ENCODE results near the gene TRHDE.
"Not testable (repeated sequence)": the region's sequence is repeated elsewhere in the genome, so short reads cannot be mapped to it uniquely, and the experiment has no call there.

TRHDE gene

DNA sequence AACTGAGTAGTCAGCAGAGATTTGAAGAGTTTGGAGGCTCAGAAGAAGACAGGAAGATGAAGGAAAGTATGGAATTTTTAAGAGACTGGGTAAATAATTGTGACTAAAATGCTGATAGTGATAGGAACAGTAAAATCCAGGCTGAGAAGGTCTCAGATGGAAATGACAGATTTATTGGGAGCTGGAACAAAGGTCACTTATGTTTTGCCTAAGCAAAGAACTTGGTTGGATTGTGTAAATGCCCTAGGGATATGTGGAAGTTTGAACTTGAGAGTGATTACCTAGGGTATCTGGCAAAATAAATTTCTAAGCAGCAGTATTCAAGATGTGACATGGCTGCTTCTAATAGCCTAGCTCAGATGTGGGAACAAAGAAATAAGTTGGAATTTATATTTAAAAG, 180.9 kb downstream of the TRHDE start:
- DNase-seq, result no peak

- no peak for DNase-seq
These were observed 181.4 kb downstream of the TRHDE start for GRCh38 chr12:72453550-72453949.

GRCh38 chr12:72464471-72464870, 192.3 kb downstream of the TRHDE start:
- DNase-seq, result no peak

- DNase-seq, result no peak
These were observed 193.0 kb downstream of the TRHDE start for GRCh38 chr12:72465155-72465554.

- DNase-seq, result no peak
These were observed 193.9 kb downstream of the TRHDE start for GRCh38 chr12:72465940-72466630.

DNA sequence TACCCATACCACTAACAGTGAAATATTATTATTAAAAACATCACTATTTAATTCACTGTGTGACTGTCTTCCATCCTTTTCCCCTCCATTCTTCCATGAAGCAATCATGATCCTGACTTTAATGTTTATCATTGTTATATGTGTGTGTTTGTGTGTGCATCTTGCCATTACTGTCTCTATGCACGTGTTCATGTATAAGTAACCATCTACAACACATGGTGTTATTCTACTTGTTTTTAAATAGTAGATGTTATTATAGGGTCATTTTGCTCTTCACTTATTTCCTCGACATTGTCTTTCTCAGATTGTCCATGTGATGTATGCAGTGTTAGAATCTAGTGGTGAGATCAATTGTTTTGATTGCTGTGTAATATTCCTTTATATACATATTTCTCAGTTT, 195.8 kb downstream of the TRHDE start:
- DNase-seq, result no peak

DNA sequence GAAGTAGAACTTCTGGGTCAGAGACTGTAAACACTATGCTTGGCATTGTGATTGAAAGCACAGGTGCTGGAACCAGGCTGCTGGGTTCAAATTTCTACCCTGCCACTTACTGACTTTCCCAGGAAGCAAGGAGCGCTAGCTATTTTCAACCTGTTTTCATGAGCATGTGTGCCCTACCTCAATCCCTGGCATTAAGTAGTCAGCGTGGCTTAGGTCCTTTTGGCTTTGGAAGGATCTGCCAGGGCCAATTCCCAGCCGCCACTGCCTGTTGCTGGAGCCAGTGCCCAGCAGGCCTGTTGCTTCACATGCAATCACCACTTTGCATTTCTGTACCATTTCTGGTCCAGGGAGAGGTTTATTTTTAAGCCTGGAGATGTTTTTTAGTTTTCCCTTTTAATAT, 196.3 kb downstream of the TRHDE start:
- DNase-seq, result no peak

GRCh38 chr12:72471806-72472205, 199.6 kb downstream of the TRHDE start:
- DNase-seq, result no peak

DNA sequence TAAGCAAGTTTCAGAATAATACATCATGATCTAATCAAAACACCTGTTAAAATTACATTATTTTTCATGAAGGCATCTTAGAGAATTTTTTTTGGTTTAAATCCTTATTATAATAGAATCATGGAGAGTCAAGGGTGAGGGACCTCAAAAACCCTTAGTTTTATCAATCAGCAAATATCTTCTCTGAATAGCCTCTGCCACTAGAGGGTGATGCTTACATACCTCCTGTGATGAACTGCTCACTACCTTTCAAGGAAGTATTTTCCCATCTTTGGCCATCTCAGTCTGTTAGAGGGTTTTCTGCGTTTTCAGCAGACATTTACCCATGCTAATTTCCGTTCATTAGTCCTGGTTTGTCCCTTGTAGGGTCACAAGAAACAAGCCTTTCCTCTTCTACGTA, 200.2 kb downstream of the TRHDE start:
- no peak for DNase-seq

GRCh38 chr12:72476301-72476700, 204.1 kb downstream of the TRHDE start:
- DNase-seq, result no peak

DNA sequence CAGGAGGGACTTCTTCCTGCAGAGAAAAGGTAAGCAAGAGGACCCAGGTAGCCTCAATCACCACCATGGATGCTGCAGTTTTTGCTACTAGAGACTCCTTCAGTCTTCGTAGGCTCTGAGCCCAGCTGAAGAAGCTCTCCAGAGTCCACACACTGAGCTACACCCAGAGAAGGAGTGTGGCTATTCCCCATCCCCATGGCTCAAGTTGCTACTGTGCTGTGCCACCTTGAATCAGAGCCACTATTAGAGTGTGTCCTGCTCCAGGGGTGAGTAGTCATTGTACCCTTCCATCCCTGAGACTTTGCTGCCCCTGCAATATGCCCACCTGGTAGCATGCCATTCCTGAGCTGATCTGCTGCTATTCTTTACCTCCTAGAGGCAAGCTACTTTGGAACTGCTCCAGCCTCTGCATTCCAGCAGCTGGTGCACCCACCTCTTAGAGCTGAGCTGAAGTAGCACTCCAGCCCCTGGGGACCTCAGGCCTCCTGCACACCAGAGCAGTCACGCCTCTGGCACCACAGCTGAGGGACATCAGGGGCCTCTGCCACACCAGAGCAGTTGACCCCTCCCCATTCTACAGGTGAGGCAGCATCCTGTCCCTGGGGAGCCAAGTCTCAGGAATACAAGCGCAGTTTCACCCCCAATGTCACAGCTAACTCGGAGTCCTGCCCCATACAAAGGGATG, 213.0 kb downstream of the TRHDE start:
- DNase-seq, result no peak

DNA sequence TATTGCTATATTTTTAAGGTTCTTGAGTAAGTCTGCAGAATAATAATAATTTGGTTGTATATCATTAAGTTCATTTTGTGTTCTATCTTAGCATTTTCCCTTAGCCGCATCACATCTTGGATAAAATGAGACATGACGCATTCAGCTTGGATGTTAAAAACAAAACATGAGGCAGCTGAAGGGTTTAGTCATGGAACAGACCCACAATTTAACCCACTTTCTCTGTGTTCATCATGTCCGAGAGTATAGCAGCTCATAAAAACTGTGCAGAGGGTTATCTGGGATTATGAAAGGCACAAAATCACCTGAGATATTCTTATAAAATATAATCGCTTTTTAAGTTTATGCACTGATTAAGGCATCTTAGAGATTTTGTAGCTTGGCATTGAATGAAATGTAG, 219.3 kb downstream of the TRHDE start:
- no peak for DNase-seq

DNA sequence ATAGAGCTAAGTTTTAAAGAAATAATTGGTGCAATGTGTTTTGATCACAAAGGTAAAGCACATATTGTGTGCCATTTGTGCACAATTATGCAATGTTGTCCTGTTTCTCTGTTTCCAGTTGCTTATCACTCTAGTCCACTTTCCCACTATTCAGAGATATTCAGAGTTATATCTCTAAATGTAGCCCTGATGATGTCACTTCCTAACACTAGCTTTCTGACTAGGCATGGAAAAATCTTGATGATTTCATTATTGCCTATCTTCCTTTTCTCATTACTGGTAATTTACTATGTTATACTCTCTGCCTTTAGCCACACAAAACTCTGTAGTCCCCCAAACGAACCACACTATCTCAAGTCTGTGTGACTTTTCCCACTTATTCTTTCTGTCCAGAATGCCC, 221.2 kb downstream of the TRHDE start:
- DNase-seq, result no peak

GRCh38 chr12:72498354-72498753, 226.2 kb downstream of the TRHDE start:
- DNase-seq, result no peak

- DNase-seq, result no peak
These were observed 227.1 kb downstream of the TRHDE start for GRCh38 chr12:72499244-72499643.

GRCh38 chr12:72502546-72502945, 230.4 kb downstream of the TRHDE start:
- DNase-seq, result no peak

- no peak for DNase-seq
These were observed 233.1 kb downstream of the TRHDE start for GRCh38 chr12:72505227-72505626.

- no peak for DNase-seq
These were observed 237.7 kb downstream of the TRHDE start for GRCh38 chr12:72509891-72510290.

DNA sequence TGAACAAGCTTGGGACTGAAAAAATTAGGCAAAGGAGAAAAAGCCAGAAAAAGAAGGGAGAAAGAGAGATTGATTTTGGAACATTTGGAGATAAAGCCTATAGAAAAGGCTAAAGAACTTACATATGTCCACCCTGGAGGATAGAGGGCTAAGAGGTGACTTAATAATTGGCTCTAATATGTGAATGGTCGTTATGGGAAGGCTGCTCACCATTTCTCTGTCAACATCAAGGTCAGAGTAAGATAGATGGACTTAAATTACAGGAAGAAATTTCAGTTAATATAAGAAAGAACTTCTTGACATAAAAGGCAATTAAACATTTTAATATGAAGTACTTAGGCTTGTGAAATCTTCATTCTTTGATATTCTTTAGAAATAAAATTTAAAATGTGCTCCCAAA, 238.6 kb downstream of the TRHDE start:
- no peak for DNase-seq

DNA sequence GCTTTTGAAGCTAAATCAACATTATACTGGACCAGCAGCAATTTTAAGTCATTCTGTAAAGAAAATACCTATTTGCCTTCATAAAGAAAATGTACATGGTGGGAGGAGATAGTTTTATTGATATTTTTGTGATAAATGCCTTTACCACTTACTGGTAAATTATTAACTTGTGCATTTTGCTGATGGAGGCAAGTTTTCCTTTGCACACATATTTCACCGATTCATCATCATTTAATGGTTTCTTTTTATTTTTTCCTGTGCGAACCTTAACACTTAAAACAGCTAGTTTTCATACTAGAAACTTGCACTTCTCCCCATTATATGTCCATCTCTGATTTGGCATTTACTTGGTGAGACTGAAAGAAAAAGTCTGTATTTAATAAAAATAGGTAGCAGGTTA, 239.3 kb downstream of the TRHDE start:
- DNase-seq, result no peak

DNA sequence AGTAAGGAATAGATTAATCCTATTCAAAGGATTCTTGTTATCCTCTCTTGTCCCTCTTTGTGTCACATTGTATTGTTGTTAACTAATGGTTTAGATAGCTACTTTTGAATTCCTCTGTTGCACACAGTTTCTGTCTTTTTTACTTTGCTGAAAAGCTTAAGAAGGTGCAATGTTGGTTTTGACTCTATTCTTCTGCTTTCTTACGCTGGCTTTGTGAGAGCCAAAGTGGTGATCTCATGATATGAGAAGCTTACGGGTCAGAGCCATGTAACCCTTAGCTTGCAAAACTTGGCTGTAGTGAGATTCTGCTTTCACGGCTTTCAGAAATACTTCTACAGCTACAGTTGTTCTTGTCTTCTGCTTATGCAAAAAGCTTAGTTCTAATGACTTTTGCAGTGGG, 239.7 kb downstream of the TRHDE start:
- no peak for DNase-seq

GRCh38 chr12:72520044-72520678, 248.0 kb downstream of the TRHDE start:
- DNase-seq, result not testable (repeated sequence)

GRCh38 chr12:72521326-72521725, 249.2 kb downstream of the TRHDE start:
- DNase-seq, result no peak

GRCh38 chr12:72522411-72522810, 250.2 kb downstream of the TRHDE start:
- DNase-seq, result no peak
